Transverse colon (tissue), 4 donors: ENCODE data around the gene PCNX1. TPM values are rescaled to one million over a fixed set of nuclear protein-coding genes. Genes with fewer than 3 reads are reported as not detected.
"Not testable (repeated sequence)": the region's sequence is repeated elsewhere in the genome, so short reads cannot be mapped to it uniquely, and the experiment has no call there.

Source experiments
- DNase-seq: peaks from one replicate; pipeline ENCODE4 v3.0.0-alpha.2; 2019
- H3K27ac ChIP-seq, 4 donors: fragments of 200-600 bp; sonication (generic); 2 replicates each; pipeline ENCODE4 v1.5.1; 2016 to 2018; ENCODE audit warnings: inconsistent platforms in 4 of 4
- H3K27me3 ChIP-seq: fragments of 200-600 bp; sonication (generic); 2 replicates; pipeline ENCODE4 v1.5.1; 2017; ENCODE audit warnings: inconsistent platforms
- H3K36me3 ChIP-seq, 4 donors: fragments of 200-600 bp; sonication (generic); 2 replicates each; pipeline ENCODE4 v1.5.1; 2017 to 2019; ENCODE audit warnings: inconsistent platforms in 4 of 4
- H3K4me1 ChIP-seq, 4 donors: fragments of 200-600 bp; sonication (generic); 2 replicates each; pipeline ENCODE4 v1.5.1; 2017 to 2020; ENCODE audit warnings: inconsistent platforms in 4 of 4
- H3K4me3 ChIP-seq, 4 donors: fragments of 200-600 bp; sonication (generic); 1 replicate in 1 of 4; 2 replicates in 3 of 4; pipeline versions ENCODE4 v1.5.1 to v1.6.1; 2017 to 2019; ENCODE audit warnings: inconsistent platforms in 4 of 4
- H3K9me3 ChIP-seq, 2 donors: fragments of 200-600 bp; sonication (generic); 2 replicates each; pipeline ENCODE4 v1.5.1; 2017 to 2019; ENCODE audit warnings: inconsistent platforms in 2 of 2
- EP300 ChIP-seq: sonication (generic); formaldehyde crosslinking; IDR thresholded peaks from one replicate; pipeline ENCODE4 v1.6.1; 2017; ENCODE audit warnings: antibody characterized with exemption, low read depth
- POLR2A ChIP-seq: fragments of 450-650 bp; IDR thresholded peaks from one replicate; pipeline ENCODE4 v1.6.1; 2016; ENCODE audit warnings: antibody characterized with exemption, mild to moderate bottlenecking, moderate library complexity
- POLR2AphosphoS5 ChIP-seq, 3 donors: sonication (generic); formaldehyde crosslinking; IDR thresholded peaks; one replicate each; pipeline ENCODE4 v1.6.1; 2016; ENCODE audit warnings: antibody characterized with exemption in 3 of 3
- WGBS, 2 donors: methylation state at CpG; one replicate each; pipeline ENCODE4 v1.1.5; 2018; ENCODE audit warnings: low coverage in 1 of 2; 5-methylcytosine and 5-hydroxymethylcytosine counted together
- in situ Hi-C, 4 donors: fragments of 200-750 bp; cut with MboI; loops; one replicate each; pipeline versions ENCODE4 v1.15.0 to v1.15.1; 2017; ENCODE audit warnings: low sequenced_read_pairs in 3 of 4, low pct_ligation_motif_present in 1 of 4, low pct_unique_long_range_greater_than_20kb in 1 of 4
- intact Hi-C: fragments of 100-400 bp; cut with DNase I; formaldehyde crosslinking; loops from one replicate; pipeline ENCODE4 v1.15.1; 2023; ENCODE audit warnings: low total_unique reads
- total RNA-seq, 4 donors: library from RNA; depleted of rRNA; stranded (reverse); fragments of >200 nt; gene quantifications; one replicate each; pipeline ENCODE4 v1.1.0, GENCODE V29; 2016
- TF ChIP-seq, protein P1 (sequence below), 5 experiments: fragments of 200-600 bp in 3 of 5; fragments of 450-650 bp in 2 of 5; sonication (generic) in 3 of 5; IDR thresholded peaks; 1 replicate in 2 of 5; 2 replicates in 3 of 5; pipeline ENCODE4 v1.5.1; 2016 to 2017; ENCODE audit warnings: antibody characterized with exemption in 5 of 5, inconsistent platforms in 3 of 5, mild to moderate bottlenecking in 2 of 5, moderate library complexity in 1 of 5

The PCNX1 gene
- total RNA-seq, 4 donors from 2014 or later = 15.0 to 64.6 (median 46.0) TPM

GRCh38 chr14:71143381-71144290 is 236.4 kb downstream of the PCNX1 start:
- Histone ChIP-seq H3K27ac (no peak overlapping the region), H3K4me1 (peaks cover 0 to 6% (median 0%) of the 10 kb centered on the region in 4 donors), H3K27me3 (no peaks in the 10 kb centered on the region), H3K9me3 (no peaks in the 10 kb centered on the region), H3K4me3 (no peak overlapping the region), H3K36me3 (no peaks in the 10 kb centered on the region)
- DNase-seq = no peak
- TF ChIP-seq POLR2A = no peak
- no peak for TF ChIP-seq POLR2AphosphoS5 (IDR thresholded peaks at IDR 0.05)
- TF ChIP-seq EP300 = no peak
- TF ChIP-seq, protein P1, sequence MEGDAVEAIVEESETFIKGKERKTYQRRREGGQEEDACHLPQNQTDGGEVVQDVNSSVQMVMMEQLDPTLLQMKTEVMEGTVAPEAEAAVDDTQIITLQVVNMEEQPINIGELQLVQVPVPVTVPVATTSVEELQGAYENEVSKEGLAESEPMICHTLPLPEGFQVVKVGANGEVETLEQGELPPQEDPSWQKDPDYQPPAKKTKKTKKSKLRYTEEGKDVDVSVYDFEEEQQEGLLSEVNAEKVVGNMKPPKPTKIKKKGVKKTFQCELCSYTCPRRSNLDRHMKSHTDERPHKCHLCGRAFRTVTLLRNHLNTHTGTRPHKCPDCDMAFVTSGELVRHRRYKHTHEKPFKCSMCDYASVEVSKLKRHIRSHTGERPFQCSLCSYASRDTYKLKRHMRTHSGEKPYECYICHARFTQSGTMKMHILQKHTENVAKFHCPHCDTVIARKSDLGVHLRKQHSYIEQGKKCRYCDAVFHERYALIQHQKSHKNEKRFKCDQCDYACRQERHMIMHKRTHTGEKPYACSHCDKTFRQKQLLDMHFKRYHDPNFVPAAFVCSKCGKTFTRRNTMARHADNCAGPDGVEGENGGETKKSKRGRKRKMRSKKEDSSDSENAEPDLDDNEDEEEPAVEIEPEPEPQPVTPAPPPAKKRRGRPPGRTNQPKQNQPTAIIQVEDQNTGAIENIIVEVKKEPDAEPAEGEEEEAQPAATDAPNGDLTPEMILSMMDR (IDR thresholded peaks at IDR 0.05) = no peak
- intact Hi-C loops (no loop called here), in situ Hi-C loops (loop anchor here in 2 of 4 donors (25.0 kb wide), 3 partner anchors 169 to 619 kb away; partner anchors contain the start of gene SIPA1L1 (in 1 of the 2))
- WGBS, 2 donors = 74 to 84% methylated on average over 7 to 9 of the region's 9 CpGs

GRCh38 chr14:71147335-71147734 is 240.1 kb downstream of the PCNX1 start:
- H3K27me3 ChIP-seq, H3K4me3 ChIP-seq, H3K4me1 ChIP-seq, DNase-seq, H3K27ac ChIP-seq, intact Hi-C loops, H3K36me3 ChIP-seq: not testable (repeated sequence)
- 90% methylated on average over 7 of the region's 7 CpGs; no CpG with 5 or more reads in 1 of the 2 donors for WGBS, 2 donors
- peaks cover 12 to 15% of the 10 kb centered on the region in 2 donors for H3K9me3 ChIP-seq
- in situ Hi-C loops = loop anchor here in 2 of 4 donors (25.0 kb wide), 3 partner anchors 165 to 615 kb away; partner anchors contain the start of gene SIPA1L1 (in 1 of the 2)

DNA sequence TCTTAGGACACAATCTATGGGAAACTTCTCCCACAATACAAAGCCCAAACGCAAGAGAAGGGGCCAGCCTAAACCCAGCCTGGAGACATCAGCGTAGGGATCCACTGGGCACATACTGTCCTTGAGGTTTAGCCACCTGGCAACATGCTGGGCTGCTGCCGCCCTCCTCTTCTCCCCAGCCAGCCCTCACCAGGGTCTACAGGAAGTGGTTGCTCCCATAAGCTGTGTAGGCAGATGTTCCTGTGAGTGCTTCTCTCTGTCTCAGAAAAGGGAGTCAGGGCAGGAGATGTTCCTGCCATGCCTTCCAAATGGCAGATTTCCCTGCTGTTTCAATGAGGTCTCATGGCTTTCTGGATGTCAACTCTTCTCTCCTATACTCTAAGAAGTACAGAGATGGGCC is 241.4 kb downstream of the PCNX1 start:
- Histone ChIP-seq H3K4me1 (no peaks in the 10 kb centered on the region), H3K36me3 (no peaks in the 10 kb centered on the region), H3K27ac (no peak overlapping the region), H3K9me3 (peaks cover 12 to 15% of the 10 kb centered on the region in 2 donors), H3K27me3 (no peaks in the 10 kb centered on the region), H3K4me3 (no peak overlapping the region)
- no peak for DNase-seq
- intact Hi-C loops = no loop called here
- in situ Hi-C loops = loop anchor here in 2 of 4 donors (25.0 kb wide), 3 partner anchors 164 to 614 kb away; partner anchors contain the start of gene SIPA1L1 (in 1 of the 2)
- WGBS, 2 donors = 83% methylated on average over 3 of the region's 3 CpGs; no CpG with 5 or more reads in 1 of the 2 donors
- no peak for TF ChIP-seq EP300
- no peak for TF ChIP-seq POLR2A
- TF ChIP-seq, protein P1 (IDR thresholded peaks at IDR 0.05) = no peak
- no peak for TF ChIP-seq POLR2AphosphoS5 (IDR thresholded peaks at IDR 0.05)

- Histone ChIP-seq H3K4me3 (no peak overlapping the region), H3K27me3 (no peaks in the 10 kb centered on the region), H3K27ac (no peak overlapping the region), H3K36me3 (no peaks in the 10 kb centered on the region), H3K4me1 (no peaks in the 10 kb centered on the region), H3K9me3 (peaks cover 12 to 15% of the 10 kb centered on the region in 2 donors)
- 67 to 80% methylated on average over 1 to 5 of the region's 5 CpGs for WGBS, 2 donors
- intact Hi-C loops (no loop called here), in situ Hi-C loops (no loop called here)
- DNase-seq = no peak
- TF ChIP-seq POLR2AphosphoS5 (IDR thresholded peaks at IDR 0.05) (no peak), EP300 (no peak), POLR2A (no peak)
- TF ChIP-seq, protein P1 (IDR thresholded peaks at IDR 0.05) = no peak
Observed at GRCh38 chr14:71150737-71151136, 243.5 kb downstream of the PCNX1 start.
